GM21423 (cell line): Measurements from ENCODE around the gene CFAP57.

Experiments used
- ATAC-seq: cut with Tn5 transposase; IDR thresholded peaks from one replicate; pipeline ENCODE4 v1.9.1; 2021; ENCODE audit warnings: mild to moderate bottlenecking, moderate library complexity; ENCODE audit not compliant: unreplicated experiment

Gene CFAP57

DNA sequence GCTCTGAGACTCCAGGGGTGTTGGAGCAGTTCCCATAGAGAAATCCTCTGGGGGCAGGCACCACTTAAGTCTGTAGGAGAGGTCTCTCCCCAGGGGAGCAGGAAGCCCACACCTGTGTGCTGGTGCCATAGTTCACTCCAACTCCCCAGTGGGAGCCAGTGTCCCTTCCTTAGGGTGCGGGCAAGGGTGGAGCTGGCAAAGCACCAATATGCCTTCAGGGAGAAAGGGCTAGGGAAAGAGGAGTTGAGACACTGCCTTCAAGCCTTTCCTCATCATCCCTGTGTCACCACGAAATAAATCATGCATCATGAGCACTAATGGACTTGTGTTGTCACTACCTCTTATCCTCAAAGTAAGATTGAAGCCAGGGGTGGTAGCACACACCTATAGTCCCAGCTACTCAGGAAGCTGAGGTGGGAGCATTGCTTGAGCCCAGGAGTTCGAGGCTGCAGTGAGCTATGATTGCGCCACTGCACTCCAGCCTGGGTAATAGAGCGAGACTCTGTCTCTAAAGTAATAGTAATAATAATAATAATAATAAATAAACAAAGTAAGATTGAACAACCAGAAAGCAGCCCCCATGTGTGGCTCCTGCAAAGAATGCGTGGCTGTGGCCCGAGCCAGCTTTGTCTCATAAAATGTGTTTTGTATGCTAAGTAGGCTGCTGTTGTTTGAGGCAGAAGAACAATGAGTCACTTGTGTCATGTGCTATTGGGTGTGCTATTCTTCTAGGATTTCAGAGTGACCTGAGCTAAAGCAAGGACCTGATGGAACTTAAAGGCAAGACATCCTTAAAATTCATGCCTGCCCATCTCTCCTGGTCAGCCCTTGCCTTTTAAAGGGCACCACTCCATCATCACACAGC lies 122.0 kb downstream of the CFAP57 start:
- ATAC-seq = no peak

GRCh38 chr1:43294761-43295160 lies 122.6 kb downstream of the CFAP57 start:
- ATAC-seq = no peak

GRCh38 chr1:43296207-43296606 lies 124.1 kb downstream of the CFAP57 start:
- no peak for ATAC-seq

- no peak for ATAC-seq
Observed at GRCh38 chr1:43298055-43298454, 125.9 kb downstream of the CFAP57 start.

- no peak for ATAC-seq
Observed at GRCh38 chr1:43299101-43299500, 127.0 kb downstream of the CFAP57 start.

- ATAC-seq = no peak
Observed at GRCh38 chr1:43300378-43301094, 128.4 kb downstream of the CFAP57 start, which contains the start of gene TIE1. TSS of gene TIE1 (plus strand) at chr1:43300982. CDS start at chr1:43301072, 90 bp downstream.

DNA sequence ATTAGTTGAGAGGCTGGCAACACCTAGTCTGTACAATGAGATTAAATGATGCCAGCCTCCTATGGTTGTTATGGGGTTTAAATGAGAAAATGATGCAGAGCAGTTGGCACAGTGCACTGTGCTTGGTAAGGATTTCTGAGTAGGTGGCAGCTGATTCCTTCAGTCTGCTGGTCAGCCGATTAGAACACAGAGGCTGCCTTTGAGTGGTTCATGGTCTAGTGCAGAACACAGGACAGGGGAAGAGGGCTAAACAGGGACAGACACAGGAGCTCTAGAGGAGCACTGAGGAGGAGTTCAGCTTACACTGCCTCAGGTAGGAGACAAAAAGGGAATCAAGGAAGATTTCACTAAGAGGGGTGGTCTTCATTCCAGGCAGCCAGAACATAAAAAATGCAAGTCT lies 130.1 kb downstream of the CFAP57 start:
- ATAC-seq = no peak

- no peak for ATAC-seq
Observed at GRCh38 chr1:43302721-43303470, 130.8 kb downstream of the CFAP57 start.

DNA sequence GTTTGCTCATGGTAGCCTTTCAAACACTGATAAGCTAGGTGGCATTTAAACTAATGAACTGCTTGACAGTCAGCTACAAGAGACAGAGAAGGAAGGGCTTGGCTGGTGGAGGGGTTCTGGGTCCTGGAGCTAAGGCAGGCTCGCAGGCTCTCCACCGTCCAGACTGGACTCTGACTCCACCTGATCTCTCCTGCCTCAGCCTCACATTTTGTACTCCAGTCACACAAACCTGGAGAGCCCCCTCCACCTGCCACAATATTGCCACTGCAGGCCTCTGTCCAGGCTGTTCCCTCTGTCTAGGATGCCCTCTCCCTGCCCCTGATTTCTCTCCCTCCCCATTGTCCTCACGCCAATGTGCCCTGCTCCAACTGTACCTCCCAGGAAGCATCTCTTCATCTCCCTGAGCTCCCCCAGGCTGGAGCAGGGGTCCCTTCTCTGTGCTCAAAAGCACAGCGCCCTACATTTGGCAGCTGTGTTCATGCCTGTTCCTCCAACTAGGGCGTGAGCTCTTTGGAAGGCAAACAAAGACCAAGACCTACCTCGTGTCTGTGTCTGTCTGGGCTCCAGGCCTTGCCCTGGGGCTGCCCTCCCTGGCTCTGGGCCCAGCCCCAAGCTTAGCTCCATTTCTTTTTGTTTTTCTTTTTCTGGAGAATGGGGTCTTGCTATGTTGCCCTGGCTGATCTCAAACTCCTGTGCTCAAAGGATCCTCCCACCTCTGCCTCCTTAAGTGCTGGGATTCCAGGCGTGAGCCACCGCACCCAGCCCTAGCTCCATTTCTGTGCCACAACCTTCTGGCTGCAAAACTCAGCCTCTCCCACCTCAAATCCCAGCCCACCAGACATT lies 131.6 kb downstream of the CFAP57 start:
- ATAC-seq = no peak
